Stromal cell of bone marrow (primary cell): Measurements from ENCODE around the gene ACTRT3.
"Not testable (repeated sequence)": the region's sequence is repeated elsewhere in the genome, so short reads cannot be mapped to it uniquely, and the experiment has no call there.

Experiments used
- DNase-seq: peaks from one replicate; pipeline ENCODE4 v3.0.0-alpha.2; 2012; ENCODE audit warnings: low read depth

ACTRT3 gene

GRCh38 chr3:169772897-169773816 lies 3.8 kb upstream of the ACTRT3 start, which contains the start of gene MYNN:
TSS of gene MYNN (plus strand) at chr3:169773396. CDS start at chr3:169774296, 900 bp downstream.
- DNase-seq, result peak; percentile 76

DNA sequence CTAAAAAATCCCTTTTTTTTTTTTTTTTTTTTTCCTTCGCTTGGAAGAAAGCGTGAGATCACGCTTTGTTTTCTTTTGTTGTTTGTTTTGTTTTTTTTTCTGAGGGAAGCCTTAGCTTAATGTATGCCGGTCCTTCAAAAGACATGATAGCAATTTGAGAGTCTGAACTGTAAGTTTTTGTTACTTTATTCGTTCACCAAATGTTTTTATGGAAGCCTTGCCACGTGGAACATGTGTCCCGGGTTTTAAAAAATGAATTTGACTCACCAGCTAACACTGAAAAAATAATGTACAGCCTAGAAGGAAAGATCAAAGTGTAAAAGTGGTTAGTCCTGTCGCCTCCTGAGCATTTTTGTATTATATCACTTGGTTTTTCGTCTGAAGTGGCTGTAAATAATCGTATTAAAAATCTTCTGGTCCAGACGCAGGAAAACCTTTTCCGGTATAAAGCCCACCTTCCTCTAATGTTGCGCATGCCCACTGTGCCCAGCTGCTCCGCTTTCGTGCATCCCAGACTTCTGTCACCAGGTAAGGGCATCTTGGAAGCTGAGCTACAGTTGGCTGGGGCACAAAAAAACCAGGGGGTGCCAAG lies 3.0 kb upstream of the ACTRT3 start:
- DNase-seq, result peak; percentile 59

DNA sequence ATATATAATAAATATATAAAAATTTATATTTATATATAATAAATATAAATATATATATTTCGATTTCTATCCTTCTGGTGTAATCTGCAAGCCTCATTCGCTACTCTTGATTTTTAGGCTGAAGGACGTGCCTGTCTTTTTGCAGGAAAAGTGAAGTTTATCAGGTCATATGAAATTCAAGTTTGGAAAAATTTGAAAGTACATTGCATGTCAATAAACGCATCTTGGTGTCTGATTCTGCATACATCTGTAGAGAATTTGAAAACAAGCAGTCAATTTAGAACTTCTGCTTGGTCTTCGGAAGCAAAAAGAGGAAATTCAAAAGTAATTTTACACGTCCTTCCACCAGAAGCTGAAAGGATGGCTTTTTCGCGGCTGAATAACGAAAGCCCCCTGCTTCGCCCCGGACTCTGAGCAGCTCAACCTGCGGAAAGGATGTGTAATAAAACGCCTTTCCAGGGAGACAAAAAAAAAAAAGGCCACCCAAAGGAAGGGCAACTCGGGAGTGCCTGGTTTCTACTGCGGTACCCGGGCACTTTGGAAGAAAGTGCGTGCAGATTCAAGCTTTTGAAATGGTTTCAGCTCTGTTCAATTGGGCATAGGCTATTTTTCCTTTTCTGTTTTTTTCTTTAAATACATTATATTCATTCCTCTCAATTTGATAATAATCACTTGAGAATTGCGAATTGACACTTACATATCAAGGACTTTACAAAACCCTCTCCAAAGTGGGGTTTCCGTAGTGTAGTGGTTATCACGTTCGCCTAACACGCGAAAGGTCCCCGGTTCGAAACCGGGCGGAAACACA lies 2.3 kb upstream of the ACTRT3 start:
- DNase-seq, result peak; percentile 49

- peak; percentile 89 for DNase-seq
These were observed 4.3 kb downstream of the ACTRT3 start, which contains the start of gene TERC for GRCh38 chr3:169764882-169765612. TSS of gene TERC (minus strand) at chr3:169765060.

DNA sequence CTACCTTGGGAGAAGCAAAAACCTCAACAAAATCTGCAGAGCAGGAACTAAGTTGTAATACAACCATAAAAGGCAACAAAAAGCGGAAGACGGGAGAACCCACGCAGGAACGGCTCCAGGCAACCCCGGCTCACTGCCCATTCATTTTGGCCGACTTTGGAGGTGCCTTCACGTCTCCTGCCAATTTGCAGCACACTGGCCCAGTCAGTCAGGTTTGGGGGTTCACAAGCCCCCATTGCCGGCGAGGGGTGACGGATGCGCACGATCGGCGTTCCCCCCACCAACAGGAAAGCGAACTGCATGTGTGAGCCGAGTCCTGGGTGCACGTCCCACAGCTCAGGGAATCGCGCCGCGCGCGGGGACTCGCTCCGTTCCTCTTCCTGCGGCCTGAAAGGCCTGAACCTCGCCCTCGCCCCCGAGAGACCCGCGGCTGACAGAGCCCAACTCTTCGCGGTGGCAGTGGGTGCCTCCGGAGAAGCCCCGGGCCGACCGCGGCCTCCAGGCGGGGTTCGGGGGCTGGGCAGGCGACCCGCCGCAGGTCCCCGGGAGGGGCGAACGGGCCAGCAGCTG lies 5.0 kb downstream of the ACTRT3 start:
- peak; percentile 34 for DNase-seq

DNA sequence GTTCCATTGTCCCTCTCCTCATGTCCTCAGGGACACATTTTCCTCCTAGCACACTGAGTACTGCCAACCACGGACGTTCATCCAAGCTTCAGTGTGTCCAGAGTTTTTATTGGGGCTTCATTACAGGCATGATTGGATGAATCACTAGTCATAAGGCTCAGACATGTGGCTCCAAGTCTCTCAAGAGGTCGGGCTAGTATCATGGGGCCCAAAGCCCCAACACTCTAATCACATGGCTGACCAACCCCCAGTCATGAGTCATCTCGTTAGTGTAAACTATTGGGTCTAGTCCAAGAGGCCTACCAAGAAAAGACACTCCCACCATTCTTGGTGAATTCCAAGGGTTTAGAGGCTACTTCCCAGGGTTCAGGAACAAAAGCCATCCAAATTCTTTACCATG lies 8.9 kb downstream of the ACTRT3 start:
- DNase-seq, result peak; percentile 22

GRCh38 chr3:169759256-169759655 lies 10.1 kb downstream of the ACTRT3 start:
- DNase-seq, result no peak

GRCh38 chr3:169758359-169758994 lies 10.9 kb downstream of the ACTRT3 start:
- no peak for DNase-seq

DNA sequence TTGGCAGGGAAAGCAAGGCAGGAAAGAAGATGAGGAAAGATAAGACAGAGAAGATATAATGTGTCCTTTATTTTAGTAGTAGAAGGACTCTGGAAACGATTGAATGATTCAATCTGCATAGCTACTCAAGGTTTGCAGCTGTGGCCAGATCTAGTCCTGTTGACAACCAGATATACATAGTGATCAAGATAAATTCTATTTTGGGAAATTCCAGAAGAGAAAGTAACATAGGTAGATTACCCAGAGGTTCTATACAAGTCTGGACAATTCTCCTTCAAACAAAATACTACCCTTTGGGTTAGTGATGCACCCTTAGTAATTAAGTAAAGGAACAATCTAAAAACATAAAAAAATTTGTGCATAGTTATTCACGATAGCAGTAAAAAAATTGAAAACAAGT lies 13.9 kb downstream of the ACTRT3 start:
- DNase-seq, result no peak

DNA sequence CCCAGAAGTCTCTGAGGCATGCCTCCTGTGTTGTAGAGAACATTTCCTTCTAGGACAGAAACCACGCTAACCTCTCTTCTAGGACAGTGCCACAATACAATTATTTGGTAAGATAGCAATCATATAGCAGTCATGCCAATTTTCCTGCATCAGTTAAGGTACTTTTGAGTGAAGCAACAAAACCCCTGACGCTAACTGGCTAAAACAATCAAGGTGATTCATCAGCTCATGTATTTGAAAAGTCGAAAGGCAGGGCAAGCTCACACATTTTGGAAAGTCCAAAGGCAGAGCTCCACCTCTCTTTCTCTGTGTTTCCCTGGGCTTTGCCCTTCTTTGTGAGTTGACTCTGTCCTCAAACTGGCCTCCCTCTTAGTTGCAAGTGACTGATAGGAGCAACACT lies 14.7 kb downstream of the ACTRT3 start:
- DNase-seq, result no peak

GRCh38 chr3:169751875-169752274 lies 17.5 kb downstream of the ACTRT3 start:
- no peak for DNase-seq

GRCh38 chr3:169750665-169751064 lies 18.7 kb downstream of the ACTRT3 start:
- DNase-seq, result no peak

- no peak for DNase-seq
These were observed 20.7 kb downstream of the ACTRT3 start for GRCh38 chr3:169748670-169749069.

GRCh38 chr3:169746924-169747323 lies 22.4 kb downstream of the ACTRT3 start:
- no peak for DNase-seq

DNA sequence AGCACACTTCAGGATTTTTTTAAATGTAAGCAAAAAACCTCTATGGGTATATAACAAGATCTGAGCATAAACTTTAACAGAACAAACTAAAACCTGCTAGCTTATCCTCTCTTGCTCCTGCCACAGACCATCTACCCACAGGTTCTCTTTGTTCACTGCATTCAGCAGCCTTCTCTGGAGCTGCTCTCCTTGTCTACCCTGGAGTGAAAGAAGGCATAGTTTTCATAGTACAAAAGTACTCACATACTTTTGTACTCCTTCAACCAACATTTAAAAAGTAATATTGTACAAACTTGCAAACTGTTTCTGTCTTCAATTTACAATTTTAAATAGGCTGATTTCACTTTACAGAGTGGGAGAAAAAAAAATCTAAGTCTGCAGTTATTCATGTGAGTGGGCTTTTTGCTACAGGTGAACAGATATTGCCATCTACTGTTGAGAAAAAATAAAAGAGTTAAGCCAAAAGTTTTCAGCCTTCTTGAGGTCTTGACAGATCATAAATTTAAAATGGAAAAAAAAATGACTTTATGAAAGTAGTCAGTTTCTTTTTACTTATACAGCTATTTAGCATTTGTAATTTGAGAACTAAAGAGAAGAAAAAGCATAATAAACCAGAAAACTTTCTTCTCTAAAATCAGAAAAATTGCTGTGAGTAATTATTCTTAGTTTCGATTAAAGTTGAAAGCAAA lies 24.9 kb downstream of the ACTRT3 start:
- no peak for DNase-seq

DNA sequence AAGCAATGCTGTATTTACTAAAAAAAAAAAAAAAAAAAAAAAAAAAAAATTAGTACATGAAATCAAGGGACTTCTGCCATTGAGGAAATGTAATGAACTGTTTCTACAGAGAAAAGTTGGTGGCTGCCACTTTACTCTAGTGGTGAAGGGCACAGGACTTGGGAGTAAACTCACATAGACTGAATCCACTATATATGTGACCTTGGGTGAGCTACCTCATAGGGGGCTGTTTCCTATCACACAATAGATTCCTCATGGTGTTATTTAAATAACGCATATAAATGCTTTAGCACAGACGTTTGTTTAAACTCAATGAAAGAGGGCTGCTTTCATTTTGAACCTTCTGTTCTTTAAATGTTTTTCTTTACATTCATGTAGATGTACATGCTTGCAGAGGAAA lies 30.3 kb downstream of the ACTRT3 start:
- DNase-seq, result no peak

GRCh38 chr3:169731857-169732256 lies 37.5 kb downstream of the ACTRT3 start:
- DNase-seq, result not testable (repeated sequence)

GRCh38 chr3:169722724-169723123 lies 46.6 kb downstream of the ACTRT3 start:
- DNase-seq, result no peak

DNA sequence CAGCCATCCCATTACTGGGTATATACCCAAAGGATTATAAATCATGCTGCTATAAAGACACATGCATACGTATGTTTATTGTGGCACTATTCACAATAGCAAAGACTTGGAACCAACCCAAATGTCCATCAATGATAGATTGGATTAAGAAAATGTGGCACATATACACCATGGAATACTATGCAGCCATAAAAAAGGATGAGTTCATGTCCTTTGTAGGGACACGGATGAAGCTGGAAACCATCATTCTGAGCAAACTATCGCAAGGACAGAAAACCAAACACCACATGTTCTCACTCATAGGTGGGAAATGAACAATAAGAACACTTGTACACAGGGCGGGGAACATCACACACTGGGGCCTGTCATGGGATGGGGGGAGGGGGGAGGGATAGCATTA lies 50.9 kb downstream of the ACTRT3 start:
- not testable (repeated sequence) for DNase-seq
